Measurements from ENCODE around the gene ARMC9.

DNA sequence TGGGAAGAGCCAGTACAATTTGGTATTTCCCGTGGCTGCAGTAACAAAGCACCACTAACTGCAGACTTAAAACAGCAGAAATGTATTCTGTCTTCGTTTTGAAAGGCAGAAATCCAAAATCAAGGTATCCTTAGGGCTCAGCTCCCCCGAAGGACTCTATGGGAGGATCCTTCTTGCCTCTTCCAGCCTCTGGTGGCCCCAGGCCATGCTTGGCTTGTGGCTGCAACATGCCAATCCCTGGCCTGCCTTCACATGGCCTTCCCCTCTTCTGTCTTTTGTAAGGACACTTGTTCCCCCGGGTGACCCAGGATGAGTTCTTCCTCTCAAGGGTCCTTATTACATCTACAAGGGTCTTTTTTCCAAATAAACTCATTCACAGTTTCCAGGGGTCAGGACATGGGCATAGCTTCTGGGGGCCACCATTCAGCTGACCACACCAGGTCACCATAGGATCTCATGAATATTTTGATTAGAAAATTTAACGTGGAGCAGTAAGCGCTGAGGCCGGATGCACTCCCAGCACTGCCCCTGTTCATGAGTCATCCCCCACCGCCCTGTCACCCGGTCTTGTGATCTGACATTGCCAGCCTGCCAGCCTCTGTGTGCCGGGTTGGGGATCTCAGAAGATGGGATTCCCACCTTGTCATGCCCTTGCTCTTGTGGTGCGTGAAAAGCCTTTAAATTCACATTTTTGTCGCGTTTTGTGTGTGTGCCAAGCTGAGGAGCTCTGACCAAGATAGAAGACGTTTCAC is 135.9 kb downstream of the ARMC9 start:
- TF ChIP-seq, protein P1, sequence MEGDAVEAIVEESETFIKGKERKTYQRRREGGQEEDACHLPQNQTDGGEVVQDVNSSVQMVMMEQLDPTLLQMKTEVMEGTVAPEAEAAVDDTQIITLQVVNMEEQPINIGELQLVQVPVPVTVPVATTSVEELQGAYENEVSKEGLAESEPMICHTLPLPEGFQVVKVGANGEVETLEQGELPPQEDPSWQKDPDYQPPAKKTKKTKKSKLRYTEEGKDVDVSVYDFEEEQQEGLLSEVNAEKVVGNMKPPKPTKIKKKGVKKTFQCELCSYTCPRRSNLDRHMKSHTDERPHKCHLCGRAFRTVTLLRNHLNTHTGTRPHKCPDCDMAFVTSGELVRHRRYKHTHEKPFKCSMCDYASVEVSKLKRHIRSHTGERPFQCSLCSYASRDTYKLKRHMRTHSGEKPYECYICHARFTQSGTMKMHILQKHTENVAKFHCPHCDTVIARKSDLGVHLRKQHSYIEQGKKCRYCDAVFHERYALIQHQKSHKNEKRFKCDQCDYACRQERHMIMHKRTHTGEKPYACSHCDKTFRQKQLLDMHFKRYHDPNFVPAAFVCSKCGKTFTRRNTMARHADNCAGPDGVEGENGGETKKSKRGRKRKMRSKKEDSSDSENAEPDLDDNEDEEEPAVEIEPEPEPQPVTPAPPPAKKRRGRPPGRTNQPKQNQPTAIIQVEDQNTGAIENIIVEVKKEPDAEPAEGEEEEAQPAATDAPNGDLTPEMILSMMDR (IDR thresholded peaks at IDR 0.05): no peak
- TF ChIP-seq POLR2A (IDR thresholded peaks at IDR 0.05): no peak

All from heart left ventricle (tissue), 13 donors.